DOHH2 (cell line): ENCODE measurements around the gene MYCT1.
"Not testable (repeated sequence)": the region's sequence is repeated elsewhere in the genome, so short reads cannot be mapped to it uniquely, and the experiment has no call there.

ENCODE experiments used
- CTCF ChIP-seq: fragments of 200-600 bp; sonication (generic); IDR thresholded peaks from one replicate; pipeline ENCODE4 v1.5.1; 2014; ENCODE audit warnings: antibody characterized with exemption, mild to moderate bottlenecking, low read depth, low read length; ENCODE audit not compliant: poor library complexity, severe bottlenecking
- EZH2phosphoT487 ChIP-seq: fragments of 200-600 bp; sonication (generic); IDR thresholded peaks from 2 replicates; pipeline ENCODE4 v1.6.1; 2017; ENCODE audit warnings: borderline replicate concordance, mild to moderate bottlenecking, antibody characterized with exemption, low read length, moderate library complexity, mixed read lengths

GRCh38 chr6:152682935-152683334, 14.8 kb upstream of the MYCT1 start:
- not testable (repeated sequence) for TF ChIP-seq CTCF, EZH2phosphoT487
